GM12801 (cell line): ENCODE results near the gene SLC6A3.

Source experiments
- CTCF ChIP-seq: IDR thresholded peaks from one replicate; pipeline ENCODE4 v1.5.1; 2011; ENCODE audit warnings: control low read depth; ENCODE audit not compliant: insufficient read length; ENCODE audit errors: extremely low read depth

SLC6A3 gene

DNA sequence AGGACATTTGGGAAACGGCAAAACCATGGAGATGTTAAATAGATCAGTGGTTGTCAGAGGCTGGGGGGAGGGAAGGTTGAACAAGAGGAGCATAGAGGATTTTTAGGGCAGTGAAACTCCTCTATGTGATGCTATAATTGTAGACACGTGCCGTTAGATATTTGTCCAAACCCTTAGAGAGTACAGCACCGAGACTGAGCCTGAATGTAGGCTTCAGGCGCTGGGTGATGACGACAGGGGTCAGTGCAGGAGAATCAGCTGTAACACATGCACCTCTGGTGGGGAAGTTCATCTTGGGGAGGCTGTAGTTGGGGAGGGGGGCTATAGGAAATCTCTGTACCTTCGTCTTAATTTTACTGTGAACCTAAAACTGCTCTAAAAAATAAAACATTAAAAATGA, 78.1 kb downstream of the SLC6A3 start:
- TF ChIP-seq CTCF, result no peak

DNA sequence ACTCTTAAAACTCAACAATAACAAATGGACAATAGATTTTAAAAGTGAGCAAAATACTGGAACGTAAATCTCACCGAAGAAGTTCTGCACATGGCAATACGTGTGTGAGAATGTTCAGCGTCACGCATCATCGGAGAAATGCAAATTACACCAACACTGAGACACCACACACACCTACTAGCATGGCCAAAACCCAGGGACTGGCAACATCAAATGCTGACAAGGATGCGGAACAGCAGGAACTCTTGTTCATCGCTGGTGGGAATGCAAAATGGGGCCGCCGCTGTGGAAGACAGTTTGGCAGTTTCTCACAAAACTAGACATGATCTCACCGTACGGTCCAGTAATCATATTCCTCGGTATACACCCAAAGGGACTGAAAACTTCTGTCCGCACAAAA, 78.7 kb downstream of the SLC6A3 start:
- no peak for TF ChIP-seq CTCF

DNA sequence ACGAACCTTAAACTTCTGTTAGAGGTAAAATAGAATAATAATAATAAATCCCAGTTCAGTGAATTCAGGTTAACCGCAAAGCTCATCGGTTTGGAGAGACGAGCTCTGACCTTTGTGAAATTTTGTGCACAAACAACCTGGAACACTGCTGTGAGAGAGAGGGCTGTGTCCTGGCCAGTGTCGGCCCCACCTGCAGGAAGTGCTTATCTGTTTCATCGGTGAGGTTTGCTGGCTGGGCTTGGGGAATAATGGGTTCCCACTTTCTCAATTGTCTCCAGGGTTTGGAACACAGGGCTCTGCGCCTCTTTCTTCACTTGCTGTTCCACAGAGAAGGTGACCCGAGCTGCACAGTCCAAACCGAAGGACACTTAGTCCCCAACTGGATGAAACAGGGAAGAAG, 81.0 kb downstream of the SLC6A3 start:
- TF ChIP-seq CTCF, result no peak

GRCh38 chr5:1363581-1363980, 81.7 kb downstream of the SLC6A3 start:
- TF ChIP-seq CTCF, result no peak

GRCh38 chr5:1363160-1363559, 82.1 kb downstream of the SLC6A3 start:
- TF ChIP-seq CTCF, result no peak

DNA sequence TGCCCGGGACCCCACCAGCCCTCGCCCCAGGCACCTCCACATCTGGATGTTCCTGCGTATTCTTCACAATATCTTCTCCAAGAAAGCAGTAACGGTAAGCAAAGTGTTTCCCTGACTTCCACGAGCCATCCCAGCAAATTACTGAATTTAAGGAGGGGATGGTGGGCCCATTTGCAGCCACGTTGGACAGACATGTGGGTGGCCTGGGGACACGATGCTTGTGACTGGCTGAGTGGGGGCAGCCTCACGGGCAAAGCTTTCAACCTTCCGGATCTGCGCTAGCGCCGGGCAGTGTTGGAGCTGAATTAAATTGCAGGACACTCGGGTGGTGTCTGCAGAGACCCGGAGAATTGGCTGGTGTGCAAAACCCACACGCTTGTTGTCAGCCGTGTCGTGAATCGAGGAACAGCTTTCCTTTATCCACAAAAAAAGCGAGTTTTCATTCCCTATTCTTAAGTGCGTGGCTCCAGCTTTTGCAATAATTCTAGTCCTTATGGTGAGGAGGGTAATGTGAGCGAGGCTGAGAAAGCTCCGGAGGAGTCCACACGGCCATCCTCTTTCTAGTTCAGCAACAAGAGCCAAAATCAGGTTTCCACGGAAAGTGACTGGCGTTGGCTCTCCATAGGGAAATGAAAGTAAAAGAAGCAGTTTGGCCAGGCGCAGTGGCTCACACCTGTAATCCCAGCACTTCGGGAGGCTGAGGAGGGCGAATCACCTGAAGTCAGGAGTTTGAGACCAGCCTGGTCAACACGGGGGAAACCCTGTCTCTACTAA, 82.8 kb downstream of the SLC6A3 start:
- TF ChIP-seq CTCF, result no peak

DNA sequence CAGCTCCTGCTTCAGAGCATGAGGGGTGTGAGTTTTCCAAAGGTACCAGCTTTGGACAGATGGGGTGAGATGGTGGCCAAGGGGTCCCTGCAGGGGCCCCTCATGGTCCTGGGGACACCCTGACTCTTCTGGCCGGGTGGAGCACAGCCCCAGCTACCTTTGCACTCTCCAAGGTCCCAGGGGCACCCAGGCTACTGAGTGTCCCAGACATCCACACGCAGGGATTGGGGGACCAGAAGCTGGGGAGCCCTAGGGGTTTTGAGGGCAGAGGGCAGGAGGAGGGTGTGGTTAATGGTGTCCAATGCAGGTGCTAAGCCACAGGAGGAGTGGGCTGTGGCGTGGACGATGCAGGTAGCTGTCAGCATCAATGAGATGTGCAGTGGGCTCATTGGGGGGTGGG, 84.4 kb downstream of the SLC6A3 start:
- no peak for TF ChIP-seq CTCF
